ENCODE results near the gene BCL7B.

DNA sequence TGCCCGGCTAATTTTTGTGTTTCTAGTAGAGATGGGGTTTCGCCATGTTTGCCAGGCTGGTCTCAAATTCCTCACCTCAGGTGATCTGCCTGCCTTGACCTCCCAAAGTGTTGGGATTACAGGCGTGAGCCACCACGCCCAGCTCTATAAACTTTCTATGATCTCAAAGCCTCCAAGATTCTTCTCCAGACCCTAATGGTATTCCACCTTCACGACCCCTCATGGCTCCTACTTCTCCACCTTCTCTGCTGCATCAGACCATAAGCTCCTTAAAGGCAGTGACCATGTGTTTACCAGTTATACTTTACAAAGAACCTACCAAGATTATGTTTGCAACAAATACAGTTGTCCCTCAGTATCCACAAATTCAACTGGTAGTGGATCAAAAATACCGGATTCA is 25.3 kb downstream of the BCL7B start:
- TF ChIP-seq, protein P1, sequence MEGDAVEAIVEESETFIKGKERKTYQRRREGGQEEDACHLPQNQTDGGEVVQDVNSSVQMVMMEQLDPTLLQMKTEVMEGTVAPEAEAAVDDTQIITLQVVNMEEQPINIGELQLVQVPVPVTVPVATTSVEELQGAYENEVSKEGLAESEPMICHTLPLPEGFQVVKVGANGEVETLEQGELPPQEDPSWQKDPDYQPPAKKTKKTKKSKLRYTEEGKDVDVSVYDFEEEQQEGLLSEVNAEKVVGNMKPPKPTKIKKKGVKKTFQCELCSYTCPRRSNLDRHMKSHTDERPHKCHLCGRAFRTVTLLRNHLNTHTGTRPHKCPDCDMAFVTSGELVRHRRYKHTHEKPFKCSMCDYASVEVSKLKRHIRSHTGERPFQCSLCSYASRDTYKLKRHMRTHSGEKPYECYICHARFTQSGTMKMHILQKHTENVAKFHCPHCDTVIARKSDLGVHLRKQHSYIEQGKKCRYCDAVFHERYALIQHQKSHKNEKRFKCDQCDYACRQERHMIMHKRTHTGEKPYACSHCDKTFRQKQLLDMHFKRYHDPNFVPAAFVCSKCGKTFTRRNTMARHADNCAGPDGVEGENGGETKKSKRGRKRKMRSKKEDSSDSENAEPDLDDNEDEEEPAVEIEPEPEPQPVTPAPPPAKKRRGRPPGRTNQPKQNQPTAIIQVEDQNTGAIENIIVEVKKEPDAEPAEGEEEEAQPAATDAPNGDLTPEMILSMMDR (conservative IDR thresholded peaks at IDR 0.05; ENCODE audit: low read depth, low read length), result no peak
- TF ChIP-seq EZH2 (IDR thresholded peaks at IDR 0.05; ENCODE audit: borderline replicate concordance, low read depth, low read length, poor library complexity, severe bottlenecking), result no peak

Data from A673 (cell line).